SJSA1 (cell line): ENCODE measurements around the gene UBL4B. TPM values are rescaled to one million over a fixed set of nuclear protein-coding genes. Genes with fewer than 3 reads are reported as not detected.
"Not testable (repeated sequence)": the region's sequence is repeated elsewhere in the genome, so short reads cannot be mapped to it uniquely, and the experiment has no call there.

Source experiments
- DNase-seq, 2 experiments: peaks; one replicate each; pipeline ENCODE4 v3.0.0-alpha.2; 2015 to 2020; ENCODE audit warnings: low spot score in 2 of 2, low read depth in 1 of 2
- H3K27ac ChIP-seq: fragments of 250-450 bp; sonication (Bioruptor Pico); 2 replicates; pipeline ENCODE4 v1.5.1; 2020; ENCODE audit warnings: mild to moderate bottlenecking, moderate library complexity
- H3K27me3 ChIP-seq: fragments of 250-450 bp; sonication (Bioruptor Pico); replicated peaks from 2 replicates; pipeline ENCODE4 v1.5.1; 2020; ENCODE audit warnings: mild to moderate bottlenecking, moderate library complexity
- H3K36me3 ChIP-seq: fragments of 250-450 bp; sonication (Bioruptor Pico); 2 replicates; pipeline ENCODE4 v1.5.1; 2020; ENCODE audit warnings: mild to moderate bottlenecking
- H3K4me1 ChIP-seq: fragments of 250-450 bp; sonication (Bioruptor Pico); replicated peaks from 2 replicates; pipeline ENCODE4 v1.6.1; 2021; ENCODE audit warnings: mild to moderate bottlenecking
- H3K4me3 ChIP-seq: fragments of 250-450 bp; sonication (Bioruptor Pico); 2 replicates; pipeline ENCODE4 v1.5.1; 2020; ENCODE audit warnings: mild to moderate bottlenecking
- H3K9me3 ChIP-seq: fragments of 250-450 bp; sonication (Bioruptor Pico); replicated peaks from 2 replicates; pipeline ENCODE4 v1.5.1; 2020; ENCODE audit warnings: mild to moderate bottlenecking
- total RNA-seq: library from RNA; depleted of rRNA; stranded (reverse); fragments of >200 nt; shearing (Covaris generic); gene quantifications from 2 replicates; pipeline ENCODE4 v1.2.3, GENCODE V29; 2014

Gene UBL4B
- total RNA-seq, 1 experiment from 2014 or later, result not detected

DNA sequence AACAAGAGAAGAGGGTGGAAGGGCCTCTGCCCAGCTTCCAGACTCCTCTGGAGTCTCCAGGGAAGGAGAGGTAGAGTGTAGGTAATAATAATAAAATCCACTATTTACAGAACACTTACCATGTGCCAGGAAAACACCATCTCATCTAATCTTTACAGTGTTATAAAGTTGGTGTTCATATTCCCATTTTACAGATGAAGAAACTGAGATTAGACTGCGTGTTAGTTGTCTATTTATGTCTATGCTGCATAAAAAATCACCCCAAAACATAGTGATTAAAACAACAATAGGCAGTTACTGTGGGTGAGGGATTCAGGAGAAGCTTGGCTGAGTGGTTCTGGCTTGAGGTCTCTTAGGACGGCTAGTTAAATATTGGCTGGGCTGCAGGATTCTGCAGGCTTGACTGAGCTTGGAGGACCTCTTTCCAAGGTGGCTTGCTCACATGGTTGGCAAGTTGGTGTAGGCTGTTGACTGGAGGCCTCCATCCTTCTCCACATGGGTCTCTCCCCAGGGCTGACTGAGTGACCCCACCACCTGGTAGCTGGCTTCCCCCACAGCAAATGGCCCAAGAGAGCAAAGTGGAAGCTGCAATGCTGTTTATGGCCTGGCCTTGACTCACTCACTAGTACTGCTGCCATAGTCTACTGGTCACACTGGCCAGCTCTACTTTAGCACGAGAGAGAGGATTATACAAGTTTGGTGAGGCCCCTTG lies 35.3 kb upstream of the UBL4B start:
- DNase-seq, result no peak
- Histone ChIP-seq H3K27ac (no peak overlapping the region), H3K27me3 (peaks cover 8% of the 10 kb centered on the region; the same call in 1 of the 2 replicates), H3K4me3 (no peak overlapping the region), H3K4me1 (no peaks in the 10 kb centered on the region), H3K36me3 (no peaks in the 10 kb centered on the region), H3K9me3 (no peaks in the 10 kb centered on the region)

DNA sequence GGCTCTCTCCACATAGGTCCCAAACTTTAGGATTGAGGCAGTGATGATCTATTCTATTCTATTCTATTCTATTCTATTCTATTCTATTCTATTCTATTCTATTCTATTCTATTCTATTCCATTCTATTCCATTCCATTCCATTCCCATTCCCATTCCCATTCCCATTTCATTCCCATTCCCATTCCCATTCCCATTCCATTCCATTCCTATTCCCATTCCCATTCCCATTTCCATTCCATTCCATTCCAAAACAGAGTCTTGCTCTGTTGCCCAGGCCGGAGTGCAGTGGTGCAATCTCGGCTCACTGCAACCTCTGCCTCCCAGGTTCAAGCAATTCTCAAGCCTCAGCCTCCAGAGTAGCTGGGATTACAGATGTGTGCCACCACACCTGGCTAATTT lies 32.2 kb upstream of the UBL4B start:
- H3K27me3 ChIP-seq, result peaks cover 24% of the 10 kb centered on the region
- H3K36me3 ChIP-seq, H3K27ac ChIP-seq, DNase-seq, H3K9me3 ChIP-seq, H3K4me3 ChIP-seq, H3K4me1 ChIP-seq: not testable (repeated sequence)

DNA sequence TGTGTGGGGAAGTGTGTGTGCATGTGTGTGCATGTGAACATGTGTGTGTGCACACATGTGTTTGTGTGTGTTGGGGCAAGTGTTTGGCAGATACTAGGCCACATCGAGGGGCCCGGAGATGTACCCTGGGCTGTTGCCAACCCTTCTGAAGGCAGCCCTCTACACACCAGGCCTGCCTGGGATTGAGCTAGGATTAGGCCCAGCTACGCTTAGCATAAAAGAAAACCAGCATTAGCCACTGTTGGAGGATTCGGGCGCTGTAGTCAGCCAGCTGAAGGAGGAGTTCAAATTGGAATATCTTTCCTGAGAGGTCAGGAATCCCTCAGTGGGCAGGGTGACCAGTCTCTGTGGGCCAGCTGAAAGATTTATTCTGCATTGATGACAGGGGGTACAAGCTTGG lies 31.2 kb upstream of the UBL4B start:
- Histone ChIP-seq H3K27me3 (peaks cover 34% of the 10 kb centered on the region), H3K27ac (no peak overlapping the region), H3K4me1 (no peaks in the 10 kb centered on the region), H3K36me3 (no peaks in the 10 kb centered on the region), H3K9me3 (peaks cover 6% of the 10 kb centered on the region; the same call in 1 of the 2 replicates), H3K4me3 (no peak overlapping the region)
- no peak for DNase-seq

DNA sequence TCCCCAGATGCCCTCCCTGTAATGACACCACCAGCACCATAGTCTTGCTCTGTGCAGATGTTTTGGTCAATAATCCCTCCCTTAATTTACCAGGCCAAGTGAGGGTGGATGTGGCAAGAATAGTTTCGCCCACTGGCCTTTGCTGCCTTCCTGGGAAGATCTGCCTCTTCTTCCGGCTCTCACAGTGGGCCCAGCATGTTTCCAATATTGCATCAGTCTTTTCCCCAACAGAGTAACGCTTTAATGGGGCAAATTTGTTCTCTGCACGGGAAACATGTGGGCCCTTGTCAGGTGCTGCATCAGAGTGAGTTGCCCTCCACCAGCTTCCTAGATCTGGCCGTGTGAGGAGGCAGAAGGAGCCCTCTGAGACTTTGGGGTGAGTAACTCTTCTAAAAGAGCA lies 29.8 kb upstream of the UBL4B start:
- no peak overlapping the region for H3K27ac ChIP-seq
- H3K27me3 ChIP-seq, result peaks cover 41% of the 10 kb centered on the region
- H3K4me3 ChIP-seq, result no peak overlapping the region
- no peaks in the 10 kb centered on the region for H3K4me1 ChIP-seq
- H3K36me3 ChIP-seq, result no peaks in the 10 kb centered on the region
- H3K9me3 ChIP-seq, result peaks cover 6% of the 10 kb centered on the region; the same call in 1 of the 2 replicates
- no peak for DNase-seq

DNA sequence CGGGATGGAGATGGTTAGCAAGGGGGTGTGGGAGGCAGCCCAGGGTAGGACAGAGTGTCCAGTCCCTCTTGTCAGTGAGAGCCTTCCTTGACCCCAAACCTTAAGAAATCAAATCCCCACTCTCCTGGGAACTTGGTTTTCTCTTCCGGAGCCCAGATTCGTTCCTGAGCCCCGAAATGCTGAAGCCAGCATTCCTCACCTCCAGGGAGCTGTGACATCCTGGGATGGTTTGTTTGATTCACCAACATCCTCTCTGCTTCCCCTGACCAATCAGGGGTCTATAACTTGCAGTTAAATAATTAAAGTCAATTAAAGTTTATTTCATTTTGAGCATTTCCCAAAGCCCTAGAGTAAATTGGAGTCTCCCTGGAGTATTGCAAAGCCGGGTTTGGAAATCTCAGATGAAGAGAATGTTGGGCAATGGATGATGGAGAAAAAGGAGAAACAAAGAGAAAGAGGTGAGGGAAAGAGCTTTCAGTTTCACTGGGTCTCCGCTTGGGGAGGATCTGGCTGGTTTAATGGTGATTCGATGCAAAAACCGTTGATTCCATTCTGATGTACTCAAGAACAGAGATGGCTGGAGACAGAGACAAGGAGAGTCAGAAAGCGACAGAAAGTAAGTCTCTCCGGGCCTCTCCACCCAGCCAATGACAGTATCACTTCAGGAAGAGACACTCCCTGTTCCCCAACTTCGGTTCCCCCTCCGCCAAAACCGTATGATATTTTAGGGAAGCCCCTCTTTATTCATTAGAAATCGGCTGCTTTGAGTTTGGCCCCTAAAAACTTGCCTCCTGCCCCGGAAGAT lies 29.0 kb upstream of the UBL4B start:
- peaks cover 6% of the 10 kb centered on the region; the same call in 1 of the 2 replicates for H3K9me3 ChIP-seq
- peaks cover 48% of the 10 kb centered on the region for H3K27me3 ChIP-seq
- no peaks in the 10 kb centered on the region for H3K4me1 ChIP-seq
- DNase-seq, result no peak
- H3K36me3 ChIP-seq, result no peaks in the 10 kb centered on the region
- no peak overlapping the region for H3K27ac ChIP-seq
- H3K4me3 ChIP-seq, result no peak overlapping the region

DNA sequence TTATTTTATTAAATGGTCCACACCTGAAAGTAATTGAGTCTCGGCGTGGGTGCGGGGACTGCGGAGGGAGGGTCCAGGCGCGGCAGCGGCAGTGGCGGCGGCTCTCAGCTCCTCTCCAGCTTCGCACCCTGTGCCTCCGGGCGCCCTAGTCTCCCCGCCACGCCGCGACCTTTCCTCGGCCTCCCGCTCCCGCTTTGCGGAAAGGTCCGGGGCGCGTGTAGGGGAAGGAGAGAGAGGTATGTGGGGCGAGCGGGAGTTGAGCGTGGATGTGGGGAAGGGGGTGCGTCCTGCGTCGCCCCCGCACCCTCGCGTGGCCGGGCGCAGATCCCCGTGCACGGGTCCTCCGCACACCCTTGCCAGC lies 28.4 kb upstream of the UBL4B start:
- H3K4me3 ChIP-seq, result no peak overlapping the region
- H3K27ac ChIP-seq, result no peak overlapping the region
- H3K36me3 ChIP-seq, result no peaks in the 10 kb centered on the region
- peaks cover 6% of the 10 kb centered on the region; the same call in 1 of the 2 replicates for H3K9me3 ChIP-seq
- DNase-seq, result no peak
- H3K4me1 ChIP-seq, result no peaks in the 10 kb centered on the region
- H3K27me3 ChIP-seq, result peaks cover 48% of the 10 kb centered on the region

DNA sequence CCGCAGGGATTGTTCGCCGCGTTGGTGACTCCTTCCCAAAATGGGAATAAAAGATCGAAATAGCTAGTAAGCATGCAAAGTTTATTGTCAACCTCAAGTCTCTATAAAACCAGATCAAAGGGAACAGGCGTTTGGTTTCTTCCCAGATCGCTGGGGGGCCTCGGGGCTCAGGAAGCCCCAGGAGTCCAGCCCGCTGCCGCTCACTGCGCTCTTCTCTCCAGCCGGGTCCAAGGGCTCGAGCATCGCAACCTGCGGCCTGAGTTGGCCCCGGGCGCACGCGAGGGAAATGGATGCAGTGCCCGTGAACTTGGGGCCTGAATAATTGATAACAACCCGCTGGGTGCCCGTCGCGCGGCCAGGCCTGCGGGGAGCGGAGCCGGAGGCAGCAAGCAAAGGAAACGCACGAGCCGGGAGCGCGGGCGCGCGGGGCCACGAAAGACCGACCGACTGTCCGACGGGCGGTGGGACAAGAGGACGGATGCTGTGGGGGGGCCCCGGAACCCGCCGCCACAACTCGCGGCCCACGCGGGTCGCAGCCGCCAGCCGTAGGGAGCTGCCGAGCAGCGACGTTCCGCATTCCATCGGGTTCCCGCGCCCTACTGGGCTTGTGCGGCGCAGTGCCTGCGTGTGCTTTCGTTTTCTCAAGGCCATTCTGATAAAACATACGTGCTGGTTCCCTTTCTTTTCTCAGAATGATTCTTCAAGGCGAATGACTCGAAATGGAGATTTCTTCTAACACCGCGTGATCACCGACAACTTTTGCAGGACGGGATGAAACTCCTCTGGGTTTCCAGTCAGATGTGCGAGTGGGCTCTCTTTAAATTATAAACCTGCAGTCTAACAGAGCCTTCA lies 27.8 kb upstream of the UBL4B start:
- DNase-seq, result no peak
- peaks cover 6% of the 10 kb centered on the region; the same call in 1 of the 2 replicates for H3K9me3 ChIP-seq
- H3K27me3 ChIP-seq, result peaks cover 48% of the 10 kb centered on the region
- H3K4me1 ChIP-seq, result no peaks in the 10 kb centered on the region
- no peak overlapping the region for H3K4me3 ChIP-seq
- H3K36me3 ChIP-seq, result no peaks in the 10 kb centered on the region
- H3K27ac ChIP-seq, result no peak overlapping the region

DNA sequence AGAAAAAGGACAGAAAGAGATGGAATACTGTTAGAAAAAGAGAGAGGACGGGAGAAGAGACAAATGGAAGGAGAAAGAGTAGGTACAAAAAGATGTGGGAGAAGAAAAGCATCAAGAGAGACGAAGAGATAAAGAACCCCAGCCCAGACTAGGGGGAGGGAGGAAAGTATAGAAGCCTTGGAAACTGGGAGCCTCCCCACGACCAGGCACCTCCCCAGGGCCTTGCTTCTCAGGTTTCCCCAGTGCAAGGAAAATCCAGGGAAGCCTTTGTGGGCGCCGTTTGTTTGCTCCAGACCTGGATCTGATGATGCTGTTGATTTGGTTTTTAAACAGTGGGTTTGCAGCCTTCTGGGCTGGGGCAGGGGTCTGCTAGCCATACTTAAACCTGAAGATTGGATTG lies 26.6 kb upstream of the UBL4B start:
- Histone ChIP-seq H3K27me3 (peaks cover 48% of the 10 kb centered on the region), H3K4me3 (no peak overlapping the region), H3K4me1 (no peaks in the 10 kb centered on the region), H3K9me3 (peaks cover 6% of the 10 kb centered on the region; the same call in 1 of the 2 replicates), H3K36me3 (no peaks in the 10 kb centered on the region), H3K27ac (no peak overlapping the region)
- no peak for DNase-seq

DNA sequence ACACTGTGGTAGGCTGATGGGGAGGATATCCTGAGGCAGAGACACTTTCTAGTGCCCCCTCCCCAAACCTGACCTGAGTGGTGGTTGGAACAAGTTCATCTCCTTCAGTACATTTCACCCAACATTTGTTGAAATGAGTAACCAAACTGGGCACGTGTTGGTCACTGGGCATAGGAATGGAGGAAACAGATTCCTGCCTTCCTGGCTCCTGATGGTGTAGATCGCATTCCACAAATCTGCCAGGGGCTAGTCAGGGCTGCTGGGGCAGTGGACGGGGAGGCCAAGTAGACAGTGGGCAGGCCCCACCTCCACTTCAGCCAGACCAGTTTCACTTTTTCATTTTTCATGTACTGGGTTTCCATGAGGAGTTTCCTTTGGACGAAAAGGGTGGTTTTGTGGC lies 25.3 kb upstream of the UBL4B start:
- Histone ChIP-seq H3K4me3 (no peak overlapping the region), H3K27me3 (peaks cover 51% of the 10 kb centered on the region), H3K27ac (no peak overlapping the region)

DNA sequence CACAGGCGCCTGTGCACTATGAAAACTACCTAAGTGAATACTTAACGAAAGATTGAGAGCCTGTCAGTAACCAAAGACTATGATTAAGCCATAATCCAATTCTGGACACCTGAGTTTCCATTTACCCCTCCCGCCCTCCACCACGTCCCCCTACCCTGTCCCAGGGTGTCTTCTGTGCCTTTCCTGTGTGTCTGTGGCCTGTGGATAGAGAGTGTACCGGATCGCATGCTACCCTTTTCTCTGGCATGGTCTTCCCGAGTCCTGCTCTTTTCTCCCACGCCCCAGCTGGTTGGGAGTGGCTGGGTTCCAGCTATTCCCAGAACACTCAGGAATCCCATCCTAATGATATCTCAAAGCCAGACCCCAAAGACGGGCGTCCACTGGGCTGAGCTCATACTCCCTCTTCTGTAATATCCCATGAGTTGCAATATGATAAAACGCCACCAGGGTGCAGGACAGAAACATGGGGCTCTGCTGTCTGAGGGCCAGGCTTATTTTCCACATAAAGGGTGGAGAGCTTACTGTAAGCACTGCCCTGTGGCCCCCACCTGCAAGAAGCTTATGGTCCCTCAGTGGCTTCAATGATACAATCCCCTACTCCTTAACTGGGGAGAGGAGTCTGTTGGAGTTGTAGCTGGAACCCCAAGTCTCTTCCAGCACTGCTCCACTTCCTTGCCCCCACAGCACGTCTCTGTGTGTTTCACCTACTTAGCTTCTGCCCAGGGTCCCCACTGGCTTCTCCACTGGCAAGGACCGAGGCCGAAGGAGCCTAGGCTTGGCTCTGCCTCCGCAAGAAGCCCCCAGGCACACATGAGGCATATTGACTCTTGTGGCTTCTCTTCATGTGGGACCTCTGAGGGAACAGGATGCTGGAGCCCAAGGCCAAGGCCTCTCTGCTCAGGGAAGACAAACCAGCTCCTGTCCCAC lies 24.2 kb upstream of the UBL4B start:
- Histone ChIP-seq H3K9me3 (peaks cover 6% of the 10 kb centered on the region; the same call in 1 of the 2 replicates), H3K27ac (no peak overlapping the region), H3K36me3 (no peaks in the 10 kb centered on the region), H3K4me3 (no peak overlapping the region), H3K4me1 (no peaks in the 10 kb centered on the region), H3K27me3 (peaks cover 50% of the 10 kb centered on the region)
- DNase-seq, result peak in 1 of 2 experiments; percentile 40

More for the DNA sequence above, 25.3 kb upstream of the UBL4B start:
- DNase-seq, result no peak
- H3K4me1 ChIP-seq, result no peaks in the 10 kb centered on the region
- peaks cover 6% of the 10 kb centered on the region; the same call in 1 of the 2 replicates for H3K9me3 ChIP-seq
- no peaks in the 10 kb centered on the region for H3K36me3 ChIP-seq

DNA sequence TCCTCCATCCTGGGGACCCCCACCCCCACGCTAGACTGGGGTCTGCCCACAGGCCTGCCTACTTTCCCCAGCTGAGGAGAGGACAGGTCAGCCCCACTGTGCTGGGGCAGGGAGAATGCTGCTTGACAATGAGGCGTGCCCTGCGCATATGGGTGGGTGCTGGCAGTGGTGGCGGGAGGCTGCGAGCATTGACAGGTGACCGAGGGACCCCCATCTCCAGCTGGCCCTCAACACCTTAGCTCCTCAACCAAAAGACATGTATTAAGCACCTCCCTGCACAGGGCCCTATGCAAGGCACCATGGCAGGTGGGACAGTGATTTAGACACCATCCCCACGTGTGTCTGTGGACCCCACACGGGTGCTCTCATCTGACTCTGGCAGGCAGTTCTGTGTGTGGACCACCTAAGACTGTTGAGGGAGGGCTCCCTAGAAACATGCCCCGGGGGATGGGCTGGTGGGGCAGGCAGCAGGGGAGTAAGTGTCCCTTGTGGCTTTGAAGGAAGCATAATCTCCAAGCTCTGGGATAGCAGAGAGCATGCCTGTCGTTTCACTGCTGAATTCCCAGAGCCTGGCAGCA lies 23.4 kb upstream of the UBL4B start:
- Histone ChIP-seq H3K27ac (no peak overlapping the region), H3K9me3 (peaks cover 6% of the 10 kb centered on the region; the same call in 1 of the 2 replicates), H3K4me3 (no peak overlapping the region), H3K36me3 (no peaks in the 10 kb centered on the region), H3K27me3 (peaks cover 43% of the 10 kb centered on the region), H3K4me1 (no peaks in the 10 kb centered on the region)
- DNase-seq, result no peak

DNA sequence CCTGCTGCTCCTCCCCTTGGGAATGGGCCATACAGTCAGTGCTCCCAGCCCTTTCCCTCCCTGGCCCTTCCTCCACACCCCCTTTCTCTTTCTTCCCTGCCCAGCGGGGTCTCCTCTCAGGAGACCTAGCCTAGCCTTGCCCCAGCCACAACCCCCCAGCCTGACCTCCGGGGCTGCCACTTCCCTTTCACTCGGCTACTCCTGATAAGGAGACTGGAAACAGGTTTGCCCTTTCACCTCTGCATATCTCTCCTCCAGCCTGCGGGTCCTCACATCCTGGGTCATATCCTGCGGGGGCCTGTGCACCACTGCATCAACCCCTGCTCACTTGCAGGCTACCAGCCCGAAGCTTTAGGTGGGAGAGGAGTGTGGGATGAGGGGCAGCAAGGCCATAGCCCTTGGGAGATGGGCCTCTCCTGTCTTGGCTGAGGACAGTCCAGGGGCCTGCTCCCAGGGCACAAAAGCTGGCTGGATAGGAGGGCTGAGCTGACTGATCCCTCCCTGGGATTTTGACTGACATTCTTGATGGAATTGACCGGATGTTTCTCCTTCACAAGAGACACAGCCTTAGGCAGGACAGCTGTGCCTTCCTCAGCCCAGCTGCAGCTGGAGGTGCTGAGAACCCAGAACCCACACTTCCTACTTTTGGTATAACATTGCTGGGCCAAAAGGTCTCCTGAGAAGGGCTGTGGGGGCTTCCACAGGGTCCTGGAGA lies 22.5 kb upstream of the UBL4B start:
- H3K27me3 ChIP-seq, result peaks cover 34% of the 10 kb centered on the region
- H3K4me3 ChIP-seq, result no peak overlapping the region
- H3K9me3 ChIP-seq, result 0 out of 2 replicates have a peak, but pooled peaks cover under 1% of the 10 kb centered on the region
- no peaks in the 10 kb centered on the region for H3K36me3 ChIP-seq
- no peak overlapping the region for H3K27ac ChIP-seq
- DNase-seq, result no peak
- H3K4me1 ChIP-seq, result no peaks in the 10 kb centered on the region
